ENCODE data around the gene ATG7. TPM values are rescaled to one million over a fixed set of nuclear protein-coding genes. Genes with fewer than 3 reads are reported as not detected.

The ATG7 gene
- total and polyA plus RNA-seq, 2 experiments from 2014 or later: 18.4 to 38.6 TPM

- TF ChIP-seq EZH2phosphoT487 (IDR thresholded peaks at IDR 0.05; ENCODE audit: low read depth, severe bottlenecking, unreplicated experiment) (no peak), EZH2 (IDR thresholded peaks at IDR 0.05; ENCODE audit: borderline replicate concordance) (no peak)
- Histone ChIP-seq H3K4me3 (no peak overlapping the region), H4K20me1 (ENCODE audit: insufficient read depth, poor library complexity, severe bottlenecking) (no peaks in the 10 kb centered on the region), H3K9me2 (replicated peaks; ENCODE audit: insufficient read depth) (no peaks in the 10 kb centered on the region), H3K27me3 (no peaks in the 10 kb centered on the region), H3K4me1 (ENCODE audit: insufficient read depth) (no peaks in the 10 kb centered on the region), H2AFZ (no peak overlapping the region), H3K4me2 (no peak overlapping the region), H3K36me3 (replicated peaks; ENCODE audit: insufficient read depth, low read depth) (no peaks in the 10 kb centered on the region), H3K27ac (no peak overlapping the region), H3K9me3 (ENCODE audit: low read depth) (peaks cover 3% of the 10 kb centered on the region), H3K79me2 (peaks cover 3% of the 10 kb centered on the region)
- DNase-seq (ENCODE audit: low spot score): no peak
Observed at GRCh38 chr3:11410564-11410963, 138.4 kb downstream of the ATG7 start.

DNA sequence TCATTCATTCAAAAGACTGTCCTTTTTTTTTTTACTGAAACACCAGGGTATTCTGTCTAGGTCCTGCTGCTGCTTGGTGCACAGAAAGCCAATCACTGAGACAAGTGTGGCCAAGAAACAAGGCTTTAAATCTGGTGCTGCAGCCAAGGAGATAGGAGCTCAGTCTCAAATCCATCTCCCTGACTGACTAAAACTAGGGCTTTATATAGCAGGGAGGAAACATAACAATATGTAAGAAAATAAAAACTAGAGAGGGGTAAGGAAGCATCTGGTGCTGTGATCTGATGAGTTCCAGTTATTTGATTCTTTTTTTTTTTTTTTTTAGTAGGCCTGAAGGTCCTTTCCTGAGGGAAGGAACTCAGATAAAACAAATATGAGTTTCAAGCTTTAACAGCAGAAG lies 139.8 kb downstream of the ATG7 start:
- H2AFZ ChIP-seq: no peak overlapping the region
- H3K36me3 ChIP-seq (replicated peaks; ENCODE audit: insufficient read depth, low read depth): no peaks in the 10 kb centered on the region
- no peaks in the 10 kb centered on the region for H3K27me3 ChIP-seq
- no peaks in the 10 kb centered on the region for H4K20me1 ChIP-seq (ENCODE audit: insufficient read depth, poor library complexity, severe bottlenecking)
- no peak overlapping the region for H3K27ac ChIP-seq
- no peak for DNase-seq (ENCODE audit: low spot score)
- H3K79me2 ChIP-seq: peaks cover 3% of the 10 kb centered on the region
- no peak overlapping the region for H3K4me3 ChIP-seq
- H3K4me2 ChIP-seq: no peak overlapping the region
- TF ChIP-seq, protein P1, sequence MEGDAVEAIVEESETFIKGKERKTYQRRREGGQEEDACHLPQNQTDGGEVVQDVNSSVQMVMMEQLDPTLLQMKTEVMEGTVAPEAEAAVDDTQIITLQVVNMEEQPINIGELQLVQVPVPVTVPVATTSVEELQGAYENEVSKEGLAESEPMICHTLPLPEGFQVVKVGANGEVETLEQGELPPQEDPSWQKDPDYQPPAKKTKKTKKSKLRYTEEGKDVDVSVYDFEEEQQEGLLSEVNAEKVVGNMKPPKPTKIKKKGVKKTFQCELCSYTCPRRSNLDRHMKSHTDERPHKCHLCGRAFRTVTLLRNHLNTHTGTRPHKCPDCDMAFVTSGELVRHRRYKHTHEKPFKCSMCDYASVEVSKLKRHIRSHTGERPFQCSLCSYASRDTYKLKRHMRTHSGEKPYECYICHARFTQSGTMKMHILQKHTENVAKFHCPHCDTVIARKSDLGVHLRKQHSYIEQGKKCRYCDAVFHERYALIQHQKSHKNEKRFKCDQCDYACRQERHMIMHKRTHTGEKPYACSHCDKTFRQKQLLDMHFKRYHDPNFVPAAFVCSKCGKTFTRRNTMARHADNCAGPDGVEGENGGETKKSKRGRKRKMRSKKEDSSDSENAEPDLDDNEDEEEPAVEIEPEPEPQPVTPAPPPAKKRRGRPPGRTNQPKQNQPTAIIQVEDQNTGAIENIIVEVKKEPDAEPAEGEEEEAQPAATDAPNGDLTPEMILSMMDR (IDR thresholded peaks at IDR 0.05; ENCODE audit: poor library complexity): no peak
- peaks cover 3% of the 10 kb centered on the region for H3K9me3 ChIP-seq (ENCODE audit: low read depth)
- no peaks in the 10 kb centered on the region for H3K9me2 ChIP-seq (replicated peaks; ENCODE audit: insufficient read depth)
- H3K4me1 ChIP-seq (ENCODE audit: insufficient read depth): no peaks in the 10 kb centered on the region

- no peak overlapping the region for H2AFZ ChIP-seq
- no peak overlapping the region for H3K4me2 ChIP-seq
- peaks cover under 1% of the 10 kb centered on the region for H3K9me3 ChIP-seq (ENCODE audit: low read depth)
- no peak overlapping the region for H3K4me3 ChIP-seq
- H3K4me1 ChIP-seq (ENCODE audit: insufficient read depth): no peaks in the 10 kb centered on the region
- WGBS (ENCODE audit: low lambda C conversion rate, missing lambda C conversion rate): 83% methylated on average over 4 of the region's 4 CpGs
- H3K9me2 ChIP-seq (replicated peaks; ENCODE audit: insufficient read depth): no peaks in the 10 kb centered on the region
- no peaks in the 10 kb centered on the region for H4K20me1 ChIP-seq (ENCODE audit: insufficient read depth, poor library complexity, severe bottlenecking)
- TF ChIP-seq EZH2phosphoT487 (IDR thresholded peaks at IDR 0.05; ENCODE audit: low read depth, severe bottlenecking, unreplicated experiment) (no peak), EZH2 (IDR thresholded peaks at IDR 0.05; ENCODE audit: borderline replicate concordance) (no peak)
- TF ChIP-seq, protein P1 (IDR thresholded peaks at IDR 0.05; ENCODE audit: poor library complexity): no peak
- no peaks in the 10 kb centered on the region for H3K36me3 ChIP-seq (replicated peaks; ENCODE audit: insufficient read depth, low read depth)
- no peaks in the 10 kb centered on the region for H3K27me3 ChIP-seq
- H3K27ac ChIP-seq: peak overlapping the region; percentile 11
- H3K79me2 ChIP-seq: peaks cover 3% of the 10 kb centered on the region
- no peak for DNase-seq (ENCODE audit: low spot score)
Observed at GRCh38 chr3:11413071-11413470, 140.9 kb downstream of the ATG7 start.

DNA sequence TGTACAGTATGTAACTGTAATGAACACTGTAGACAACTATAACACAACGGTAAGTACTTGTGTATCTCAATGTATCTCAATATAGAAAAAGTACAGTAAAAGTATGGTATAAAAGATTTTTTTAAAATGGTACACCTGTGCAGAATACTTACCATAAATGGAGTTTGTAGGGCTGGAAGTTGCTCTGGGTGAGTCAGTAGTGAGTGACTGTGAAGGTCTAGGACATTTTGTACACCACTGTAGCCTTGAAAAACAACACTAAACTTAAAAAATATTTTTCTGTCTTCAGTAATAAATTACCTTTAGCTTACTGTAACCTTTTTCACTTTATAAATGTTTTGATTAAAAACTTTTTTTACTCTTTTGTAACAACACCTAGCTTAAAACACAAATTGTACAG lies 142.9 kb downstream of the ATG7 start:
- TF ChIP-seq EZH2phosphoT487 (IDR thresholded peaks at IDR 0.05; ENCODE audit: low read depth, severe bottlenecking, unreplicated experiment) (no peak), EZH2 (IDR thresholded peaks at IDR 0.05; ENCODE audit: borderline replicate concordance) (no peak)
- TF ChIP-seq, protein P1 (IDR thresholded peaks at IDR 0.05; ENCODE audit: poor library complexity): no peak
- Histone ChIP-seq H3K4me1 (ENCODE audit: insufficient read depth) (no peaks in the 10 kb centered on the region), H3K79me2 (peaks cover 3% of the 10 kb centered on the region), H3K27me3 (no peaks in the 10 kb centered on the region), H3K36me3 (replicated peaks; ENCODE audit: insufficient read depth, low read depth) (no peaks in the 10 kb centered on the region), H3K4me2 (no peak overlapping the region), H4K20me1 (ENCODE audit: insufficient read depth, poor library complexity, severe bottlenecking) (no peaks in the 10 kb centered on the region), H2AFZ (no peak overlapping the region), H3K9me3 (ENCODE audit: low read depth) (no peaks in the 10 kb centered on the region), H3K27ac (no peak overlapping the region), H3K4me3 (no peak overlapping the region), H3K9me2 (replicated peaks; ENCODE audit: insufficient read depth) (no peaks in the 10 kb centered on the region)
- no peak for DNase-seq (ENCODE audit: low spot score)
- WGBS (ENCODE audit: low lambda C conversion rate, missing lambda C conversion rate): 100% methylated on average over 1 of the region's 1 CpG

Data from hepatocyte (in vitro differentiated cells).